BJ (cell line): ENCODE measurements around the gene RERE. TPM values are rescaled to one million over a fixed set of nuclear protein-coding genes. Genes with fewer than 3 reads are reported as not detected.

Experiments used
- CTCF ChIA-PET: fragments of 350-600 bp; formaldehyde crosslinking; extraction: SDS; loops from one replicate; lab custom pipeline; 2021; ENCODE audit warnings: antibody characterized with exemption, inconsistent platforms; lab: Yijun Ruan, JAX
- POLR2A ChIA-PET: fragments of 300-600 bp; sonication (Branson Sonifier 250); formaldehyde crosslinking; extraction: SDS; loops from one replicate; lab custom pipeline; 2021; ENCODE audit warnings: antibody characterized with exemption; lab: Charles Lee
- DNase-seq: peaks from one replicate; pipeline ENCODE4 v3.0.0-alpha.2; 2011; ENCODE audit warnings: low read depth
- H3K27me3 ChIP-seq: 2 replicates; pipeline ENCODE4 v1.6.0; 2011; ENCODE audit warnings: low read length; ENCODE audit not compliant: control insufficient read depth, insufficient read depth
- H3K36me3 ChIP-seq: 2 replicates; pipeline ENCODE4 v1.5.1; 2011; ENCODE audit warnings: low read length; ENCODE audit not compliant: control insufficient read depth, insufficient read depth
- H3K4me3 ChIP-seq: 2 replicates; pipeline ENCODE4 v1.5.1; 2011; ENCODE audit warnings: low read depth, mild to moderate bottlenecking, control low read depth, low read length
- polyA plus RNA-seq: library from polyadenylated mRNA; depleted of rRNA; stranded (reverse); fragments of >200 nt; gene quantifications from 2 replicates; pipeline ENCODE4 v1.2.3, GENCODE V29; 2011
- TF ChIP-seq, protein P1 (sequence below): IDR thresholded peaks from 2 replicates; pipeline ENCODE4 v1.5.1; 2011; ENCODE audit warnings: low read depth, mild to moderate bottlenecking, control low read depth, inconsistent platforms, low read length, moderate library complexity; ENCODE audit not compliant: insufficient read depth

Gene RERE
- polyA plus RNA-seq, 1 experiment = 3.8 TPM

DNA sequence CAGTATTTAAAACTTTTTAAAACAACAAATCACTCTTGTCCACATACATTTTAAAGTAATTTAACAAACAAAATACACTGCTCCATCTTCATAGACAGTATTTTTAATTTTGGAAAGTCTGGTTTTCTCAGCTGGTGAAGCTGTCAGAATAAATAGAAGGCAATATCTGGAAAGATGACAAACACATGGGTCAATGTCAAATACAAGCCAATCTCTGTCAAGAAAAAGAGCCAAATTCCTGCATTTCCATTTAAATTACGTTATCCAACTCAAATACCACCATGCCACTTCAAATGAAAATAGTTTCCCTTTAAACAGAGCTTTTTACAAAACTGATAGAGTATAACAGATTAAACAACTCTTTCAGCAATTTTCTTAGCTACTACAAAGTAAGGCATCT is 176.5 kb downstream of the RERE start:
- DNase-seq = no peak
- TF ChIP-seq, protein P1, sequence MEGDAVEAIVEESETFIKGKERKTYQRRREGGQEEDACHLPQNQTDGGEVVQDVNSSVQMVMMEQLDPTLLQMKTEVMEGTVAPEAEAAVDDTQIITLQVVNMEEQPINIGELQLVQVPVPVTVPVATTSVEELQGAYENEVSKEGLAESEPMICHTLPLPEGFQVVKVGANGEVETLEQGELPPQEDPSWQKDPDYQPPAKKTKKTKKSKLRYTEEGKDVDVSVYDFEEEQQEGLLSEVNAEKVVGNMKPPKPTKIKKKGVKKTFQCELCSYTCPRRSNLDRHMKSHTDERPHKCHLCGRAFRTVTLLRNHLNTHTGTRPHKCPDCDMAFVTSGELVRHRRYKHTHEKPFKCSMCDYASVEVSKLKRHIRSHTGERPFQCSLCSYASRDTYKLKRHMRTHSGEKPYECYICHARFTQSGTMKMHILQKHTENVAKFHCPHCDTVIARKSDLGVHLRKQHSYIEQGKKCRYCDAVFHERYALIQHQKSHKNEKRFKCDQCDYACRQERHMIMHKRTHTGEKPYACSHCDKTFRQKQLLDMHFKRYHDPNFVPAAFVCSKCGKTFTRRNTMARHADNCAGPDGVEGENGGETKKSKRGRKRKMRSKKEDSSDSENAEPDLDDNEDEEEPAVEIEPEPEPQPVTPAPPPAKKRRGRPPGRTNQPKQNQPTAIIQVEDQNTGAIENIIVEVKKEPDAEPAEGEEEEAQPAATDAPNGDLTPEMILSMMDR = no peak
- ChIA-PET CTCF (interaction anchor here (1.7 kb wide), 1 partner anchor 85 kb away, joined by 3 read pairs; no protein-coding TSS in a partner anchor), POLR2A (no interaction called here)
- Histone ChIP-seq H3K27me3 (no peaks in the 10 kb centered on the region), H3K4me3 (no peak overlapping the region), H3K36me3 (no peaks in the 10 kb centered on the region)

- TF ChIP-seq, protein P1 = no peak
- DNase-seq = no peak
- ChIA-PET POLR2A (no interaction called here), CTCF (interaction anchor here (0.6 to 1.7 kb wide), 3 partner anchors 10 to 87 kb away, joined by 3 to 4 read pairs (median 3); no protein-coding TSS in a partner anchor)
- H3K4me3 ChIP-seq = no peak overlapping the region
- H3K27me3 ChIP-seq = no peaks in the 10 kb centered on the region
- no peaks in the 10 kb centered on the region for H3K36me3 ChIP-seq
Observed at GRCh38 chr1:8639148-8639547, 178.3 kb downstream of the RERE start.

DNA sequence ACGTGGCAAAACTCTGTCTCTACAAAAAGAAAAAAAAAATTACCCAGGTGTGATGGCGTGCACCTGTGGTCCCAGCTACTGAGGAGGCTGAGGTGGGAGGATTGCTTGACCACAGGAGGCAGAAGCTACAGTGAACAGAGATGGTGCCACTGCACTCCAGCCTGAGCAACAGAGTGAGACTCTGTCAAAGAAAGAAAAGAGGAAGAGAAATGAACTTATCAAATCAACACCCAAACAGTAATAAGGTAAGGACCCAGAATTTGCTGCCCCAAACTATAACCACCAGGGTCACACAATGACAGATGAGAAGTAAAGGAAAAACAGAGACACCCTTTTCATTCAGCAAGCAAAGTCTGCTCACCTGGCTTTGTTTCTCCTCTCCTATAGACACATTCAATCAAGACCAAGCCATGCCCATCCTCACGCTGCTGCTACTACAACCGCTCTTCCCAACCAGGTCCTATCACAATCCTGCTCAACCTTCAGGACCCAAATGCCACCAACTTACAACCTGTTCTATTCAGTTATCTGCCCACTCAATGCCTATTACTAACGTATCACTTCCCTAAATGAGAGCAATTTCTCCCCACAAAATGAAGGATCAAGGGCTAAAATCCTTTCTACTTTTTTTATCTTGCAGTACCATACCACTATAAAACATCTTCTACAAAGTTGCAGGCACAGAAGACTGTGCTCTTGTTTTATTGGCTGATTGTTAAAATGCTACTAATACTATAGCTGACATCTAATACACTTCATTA is 183.5 kb downstream of the RERE start:
- ChIA-PET CTCF (interaction anchor here (1.2 kb wide), 1 partner anchor 38 kb away, joined by 4 read pairs; no protein-coding TSS in a partner anchor), POLR2A (no interaction called here)
- no peak for DNase-seq
- Histone ChIP-seq H3K27me3 (no peaks in the 10 kb centered on the region), H3K36me3 (no peaks in the 10 kb centered on the region), H3K4me3 (no peak overlapping the region)
- TF ChIP-seq, protein P1 = no peak

GRCh38 chr1:8632102-8632501 is 185.3 kb downstream of the RERE start:
- ChIA-PET CTCF (no interaction called here), POLR2A (no interaction called here)
- H3K27me3 ChIP-seq = no peaks in the 10 kb centered on the region
- TF ChIP-seq, protein P1 = no peak
- H3K36me3 ChIP-seq = no peaks in the 10 kb centered on the region
- no peak for DNase-seq
- H3K4me3 ChIP-seq = no peak overlapping the region

- POLR2A ChIA-PET = no interaction called here
- Histone ChIP-seq H3K27me3 (no peaks in the 10 kb centered on the region), H3K4me3 (no peak overlapping the region), H3K36me3 (no peaks in the 10 kb centered on the region)
- TF ChIP-seq, protein P1 = no peak
- no peak for DNase-seq
- CTCF ChIA-PET = interaction anchor here (1.1 kb wide), 1 partner anchor 38 kb away, joined by 3 read pairs; no protein-coding TSS in a partner anchor
Observed at GRCh38 chr1:8631163-8631562, 186.3 kb downstream of the RERE start.
